Mucosa of rectum (tissue), 2 donors: ENCODE results near the gene IL5.
A peak's percentile ranks its signal among the peaks of the same experiment; 100 is the strongest.
"Not testable (repeated sequence)": the region's sequence is repeated elsewhere in the genome, so short reads cannot be mapped to it uniquely, and the experiment has no call there.

ENCODE experiments used
- H3K27ac ChIP-seq, 2 donors: one replicate each; pipeline ENCODE4 v1.7.0; 2013; ENCODE audit warnings: inconsistent platforms in 2 of 2, low read depth in 2 of 2, low read length in 2 of 2
- H3K27me3 ChIP-seq, 2 donors: one replicate each; pipeline ENCODE4 v1.7.0; 2013; ENCODE audit warnings: low read length in 2 of 2; ENCODE audit not compliant: control insufficient read depth in 2 of 2, insufficient read depth in 2 of 2
- H3K36me3 ChIP-seq, 2 donors: one replicate each; pipeline ENCODE4 v1.7.0; 2013; ENCODE audit warnings: low read length in 2 of 2; ENCODE audit not compliant: control insufficient read depth in 2 of 2, insufficient read depth in 2 of 2
- H3K4me1 ChIP-seq, 2 donors: one replicate each; pipeline ENCODE4 v1.7.0; 2013; ENCODE audit warnings: low read length in 2 of 2, mild to moderate bottlenecking in 1 of 2; ENCODE audit not compliant: control insufficient read depth in 2 of 2, insufficient read depth in 2 of 2
- H3K4me3 ChIP-seq, 2 donors: one replicate each; pipeline ENCODE4 v1.7.0; 2013; ENCODE audit warnings: low read length in 2 of 2
- H3K9ac ChIP-seq, 2 donors: one replicate each; pipeline ENCODE4 v1.7.0; 2013; ENCODE audit warnings: low read length in 2 of 2, low read depth in 1 of 2, mild to moderate bottlenecking in 1 of 2
- H3K9me3 ChIP-seq, 2 donors: one replicate each; pipeline ENCODE4 v1.7.0; 2013; ENCODE audit warnings: low read length in 2 of 2; ENCODE audit not compliant: control insufficient read depth in 2 of 2
- donor health status: healthy.
- donor health status: Normal muscosa, but diverticular disease.

IL5 gene

DNA sequence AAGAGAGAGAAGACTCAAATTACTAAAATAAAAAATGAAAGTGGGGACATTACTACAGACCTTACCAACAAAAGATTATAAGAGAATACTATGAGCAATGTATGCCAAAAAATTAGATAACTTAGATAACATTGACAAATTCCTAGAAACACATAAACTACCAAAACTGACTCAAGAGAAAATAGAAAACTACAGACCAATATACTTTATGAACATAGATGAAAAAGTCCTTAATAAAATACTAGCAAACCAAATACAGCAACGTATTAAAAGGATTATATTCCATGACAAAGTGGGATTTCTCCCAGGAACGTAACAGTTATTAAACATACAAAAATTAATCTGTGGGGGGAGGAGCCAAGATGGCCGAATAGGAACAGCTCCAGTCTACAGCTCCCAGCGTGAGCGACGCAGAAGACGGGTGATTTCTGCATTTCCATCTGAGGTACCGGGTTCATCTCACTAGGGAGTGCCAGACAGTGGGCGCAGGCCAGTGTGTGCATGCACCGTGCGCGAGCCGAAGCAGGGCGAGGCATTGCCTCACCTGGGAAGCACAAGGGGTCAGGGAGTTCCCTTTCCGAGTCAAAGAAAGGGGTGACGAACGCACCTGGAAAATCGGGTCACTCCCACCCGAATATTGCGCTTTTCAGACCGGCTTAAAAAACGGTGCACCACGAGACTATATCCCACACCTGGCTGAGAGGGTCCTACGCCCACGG lies 29.5 kb downstream of the IL5 start:
- H3K27me3 ChIP-seq, H3K27ac ChIP-seq, H3K4me3 ChIP-seq, H3K36me3 ChIP-seq, H3K4me1 ChIP-seq, H3K9me3 ChIP-seq, H3K9ac ChIP-seq: not testable (repeated sequence)

DNA sequence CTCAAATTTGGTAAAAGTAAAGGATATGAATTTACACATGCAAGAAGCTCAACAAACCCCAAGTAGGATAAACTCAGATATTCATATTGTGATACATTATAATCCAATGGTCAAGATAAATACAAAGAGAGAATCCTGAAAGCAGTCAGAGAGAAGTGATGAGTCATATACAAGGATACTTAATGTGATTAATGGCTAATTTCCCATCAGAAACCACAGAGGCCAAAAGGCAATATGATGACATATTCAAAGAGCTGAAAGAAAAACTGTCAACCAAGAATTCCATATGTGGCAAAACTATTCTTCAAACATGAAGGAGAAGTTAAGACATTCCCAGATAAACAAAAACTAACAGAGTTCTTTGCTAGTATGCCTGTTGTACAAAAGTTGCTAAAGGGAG lies 33.2 kb downstream of the IL5 start:
- H3K4me3 ChIP-seq: no peak overlapping the region
- H3K27me3 ChIP-seq: no peaks in the 10 kb centered on the region
- H3K9ac ChIP-seq: no peak overlapping the region
- H3K36me3 ChIP-seq: no peaks in the 10 kb centered on the region
- no peaks in the 10 kb centered on the region for H3K9me3 ChIP-seq
- peaks cover 12 to 13% of the 10 kb centered on the region in 2 donors for H3K4me1 ChIP-seq
- no peak overlapping the region for H3K27ac ChIP-seq

DNA sequence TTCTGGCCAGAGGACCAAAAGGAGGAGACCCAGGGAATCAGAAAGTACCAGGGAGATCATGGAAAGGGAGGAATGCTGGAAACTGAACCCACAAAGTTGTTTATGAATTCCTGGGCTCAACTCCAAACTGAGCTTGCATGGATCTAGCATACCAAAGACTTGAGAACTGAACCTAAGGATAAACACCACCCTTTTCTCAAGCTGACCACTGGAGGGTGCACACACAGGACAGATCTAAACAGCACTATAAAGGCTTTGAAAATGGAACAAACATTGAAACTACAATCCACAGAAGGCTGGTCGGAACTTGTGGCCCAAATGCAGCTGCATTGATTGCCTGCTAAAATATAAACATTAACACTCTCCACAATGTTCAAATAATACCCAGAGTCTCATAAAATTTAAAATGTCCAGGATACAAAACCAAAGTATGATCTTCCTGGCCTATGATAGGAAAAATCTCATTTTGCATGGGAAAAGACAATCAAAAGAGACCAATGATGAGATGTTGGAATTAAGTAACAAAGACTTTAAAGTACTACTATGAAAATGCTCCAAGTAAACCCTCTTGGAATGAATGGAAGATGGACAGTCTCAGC lies 37.1 kb downstream of the IL5 start:
- Histone ChIP-seq H3K9ac (peak overlapping the region; percentile 42 to 61), H3K4me3 (no peak overlapping the region), H3K27me3 (no peaks in the 10 kb centered on the region), H3K36me3 (no peaks in the 10 kb centered on the region), H3K27ac (peak overlapping the region; percentile 78 to 88), H3K9me3 (no peaks in the 10 kb centered on the region), H3K4me1 (peaks cover 38 to 52% of the 10 kb centered on the region in 2 donors)

DNA sequence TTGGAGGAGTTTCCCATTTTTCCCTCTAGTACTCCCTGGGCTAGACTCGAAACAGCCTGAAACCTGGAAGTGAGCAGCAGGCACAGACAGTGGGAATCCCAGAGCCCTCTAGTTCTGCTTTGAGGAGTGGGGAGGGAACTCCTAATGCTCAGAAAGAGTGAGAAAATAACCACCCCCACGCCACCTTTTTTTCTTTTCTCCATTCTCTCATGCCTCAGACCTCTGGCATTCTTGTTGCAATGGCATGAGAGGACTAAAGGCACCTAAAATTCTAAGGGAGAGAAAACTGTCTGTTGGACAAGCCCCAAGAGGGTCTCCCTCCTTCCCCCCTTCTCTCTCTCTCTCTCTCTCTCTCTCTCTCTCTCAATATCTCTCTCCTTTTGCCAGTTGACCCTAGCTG lies 37.7 kb downstream of the IL5 start:
- Histone ChIP-seq H3K4me3 (no peak overlapping the region), H3K4me1 (peaks cover 43 to 57% of the 10 kb centered on the region in 2 donors), H3K27ac (peak overlapping the region; percentile 78 to 88), H3K9ac (peak overlapping the region; percentile 42 to 61), H3K9me3 (no peaks in the 10 kb centered on the region), H3K36me3 (no peaks in the 10 kb centered on the region), H3K27me3 (no peaks in the 10 kb centered on the region)

DNA sequence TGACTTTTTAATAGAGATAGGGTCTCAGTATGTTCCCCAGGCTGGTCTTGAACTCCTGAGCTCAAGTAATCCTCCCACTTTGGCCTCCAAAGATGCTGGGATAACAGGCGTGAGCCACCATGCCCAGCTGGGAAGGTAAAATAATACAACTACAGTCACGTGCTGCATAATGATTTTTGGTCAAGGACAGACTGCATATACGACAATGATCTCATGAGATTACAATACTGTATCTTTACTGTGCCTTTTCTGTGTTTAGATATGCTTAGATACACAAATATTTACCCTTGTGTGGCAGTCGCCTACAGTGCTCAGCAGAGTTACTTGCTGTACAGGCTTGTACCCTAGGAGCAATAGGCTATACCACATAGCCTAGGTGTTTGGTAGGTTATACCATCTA lies 38.6 kb downstream of the IL5 start:
- peak overlapping the region in 1 of 2 donors; percentile 61 for H3K9ac ChIP-seq
- no peaks in the 10 kb centered on the region for H3K27me3 ChIP-seq

DNA sequence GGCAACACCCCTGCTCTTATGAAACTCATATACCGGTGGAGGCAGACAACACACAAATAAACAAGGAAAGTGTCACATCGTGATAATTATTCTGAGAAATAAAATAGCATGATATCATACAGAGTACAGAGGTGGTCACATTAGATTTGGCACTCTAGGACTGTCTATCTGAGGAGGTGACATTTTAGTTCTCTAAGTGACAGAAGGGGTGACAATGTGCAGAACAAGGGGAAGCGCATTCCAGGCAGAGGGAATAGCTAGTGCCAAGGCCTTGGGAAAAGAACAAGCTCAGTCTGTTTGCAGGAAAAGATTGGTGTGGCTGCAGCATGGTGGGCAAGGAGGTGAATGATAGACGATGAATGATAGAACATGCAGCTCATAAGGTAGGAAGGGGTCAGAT lies 40.1 kb downstream of the IL5 start:
- Histone ChIP-seq H3K9ac (peak overlapping the region in 1 of 2 donors; percentile 63), H3K4me3 (no peak overlapping the region), H3K27ac (peak overlapping the region; percentile 95 to 100), H3K4me1 (peaks cover 66 to 75% of the 10 kb centered on the region in 2 donors), H3K36me3 (no peaks in the 10 kb centered on the region), H3K9me3 (no peaks in the 10 kb centered on the region), H3K27me3 (no peaks in the 10 kb centered on the region)

More for the DNA sequence above, 38.6 kb downstream of the IL5 start:
- Histone ChIP-seq H3K9me3 (no peaks in the 10 kb centered on the region), H3K27ac (peak overlapping the region; percentile 78 to 88), H3K4me1 (peaks cover 52 to 66% of the 10 kb centered on the region in 2 donors), H3K4me3 (no peak overlapping the region), H3K36me3 (no peaks in the 10 kb centered on the region)

DNA sequence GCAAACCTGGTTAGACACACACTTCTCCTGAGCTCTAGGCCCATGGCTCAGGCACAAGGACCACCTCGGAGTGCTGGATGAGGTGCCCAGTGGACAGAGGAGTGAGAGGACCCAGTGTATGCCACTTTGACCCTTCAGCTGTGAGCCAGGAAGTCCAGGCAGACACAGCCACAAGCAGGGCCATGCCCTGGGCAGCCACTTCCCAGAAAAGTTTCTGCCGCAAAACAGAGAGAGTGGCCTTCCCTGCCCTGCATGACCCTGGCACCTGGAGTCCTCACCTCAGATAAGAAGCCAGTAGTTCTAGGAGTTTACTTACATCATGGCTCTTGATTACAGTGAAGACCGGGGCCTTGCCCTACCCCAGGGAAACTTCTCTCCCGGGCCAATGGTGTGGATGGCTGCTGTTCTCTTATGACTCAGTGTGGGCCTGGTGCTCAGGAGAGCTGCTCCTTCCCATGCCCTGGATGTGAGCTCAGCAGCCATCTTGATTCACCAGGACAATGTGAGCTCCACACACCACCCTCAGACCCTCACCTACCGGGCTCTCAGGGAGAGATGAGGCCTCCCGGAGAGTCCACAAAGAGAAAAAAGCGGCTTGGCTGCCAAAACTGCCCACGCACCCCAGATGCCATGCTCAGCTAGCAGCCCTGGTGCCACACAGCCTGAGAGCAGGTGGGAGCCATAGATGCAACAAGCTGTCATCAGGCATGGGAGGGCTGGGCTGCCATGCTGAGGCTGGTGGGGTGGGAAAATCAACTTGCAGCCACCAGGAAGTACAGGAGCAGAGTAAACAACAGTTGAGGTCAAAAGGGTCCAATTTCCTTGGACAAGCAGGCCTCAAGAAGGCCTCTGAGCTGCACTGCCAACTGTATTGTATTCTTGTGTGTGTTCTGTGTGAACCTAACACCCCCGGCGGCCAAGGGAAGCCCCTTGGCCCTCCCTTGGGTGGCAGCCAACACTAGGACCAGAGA lies 41.1 kb downstream of the IL5 start:
- H3K27ac ChIP-seq: peak overlapping the region; percentile 95 to 100

DNA sequence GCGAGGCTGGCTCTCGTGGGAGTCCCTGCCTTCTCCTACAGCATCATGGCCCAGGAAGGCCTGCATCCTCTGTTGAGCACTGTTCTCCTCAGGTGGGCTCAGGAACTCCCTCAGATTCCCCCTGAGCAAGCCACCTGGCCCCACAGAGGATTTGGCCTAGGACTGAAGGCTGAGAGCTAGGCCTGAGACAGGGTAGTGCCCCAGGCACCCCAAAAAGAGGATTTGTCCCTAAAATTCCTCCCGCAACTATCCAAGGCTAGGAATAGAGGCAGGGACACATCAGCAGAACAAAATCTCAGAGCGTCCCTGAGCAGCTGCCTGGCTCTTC lies 41.7 kb downstream of the IL5 start:
- Histone ChIP-seq H3K4me1 (peaks cover 77 to 88% of the 10 kb centered on the region in 2 donors), H3K27me3 (no peaks in the 10 kb centered on the region), H3K36me3 (no peaks in the 10 kb centered on the region), H3K4me3 (no peak overlapping the region), H3K9ac (peak overlapping the region; percentile 49 to 63), H3K9me3 (no peaks in the 10 kb centered on the region), H3K27ac (peak overlapping the region; percentile 95 to 100)

More for the DNA sequence above, 41.1 kb downstream of the IL5 start:
- H3K27me3 ChIP-seq: no peaks in the 10 kb centered on the region
- H3K4me3 ChIP-seq: peak overlapping the region in 1 of 2 donors; percentile 6
- peaks cover 74 to 85% of the 10 kb centered on the region in 2 donors for H3K4me1 ChIP-seq
- H3K9me3 ChIP-seq: no peaks in the 10 kb centered on the region
- H3K9ac ChIP-seq: peak overlapping the region; percentile 52 to 63
- H3K36me3 ChIP-seq: no peaks in the 10 kb centered on the region

DNA sequence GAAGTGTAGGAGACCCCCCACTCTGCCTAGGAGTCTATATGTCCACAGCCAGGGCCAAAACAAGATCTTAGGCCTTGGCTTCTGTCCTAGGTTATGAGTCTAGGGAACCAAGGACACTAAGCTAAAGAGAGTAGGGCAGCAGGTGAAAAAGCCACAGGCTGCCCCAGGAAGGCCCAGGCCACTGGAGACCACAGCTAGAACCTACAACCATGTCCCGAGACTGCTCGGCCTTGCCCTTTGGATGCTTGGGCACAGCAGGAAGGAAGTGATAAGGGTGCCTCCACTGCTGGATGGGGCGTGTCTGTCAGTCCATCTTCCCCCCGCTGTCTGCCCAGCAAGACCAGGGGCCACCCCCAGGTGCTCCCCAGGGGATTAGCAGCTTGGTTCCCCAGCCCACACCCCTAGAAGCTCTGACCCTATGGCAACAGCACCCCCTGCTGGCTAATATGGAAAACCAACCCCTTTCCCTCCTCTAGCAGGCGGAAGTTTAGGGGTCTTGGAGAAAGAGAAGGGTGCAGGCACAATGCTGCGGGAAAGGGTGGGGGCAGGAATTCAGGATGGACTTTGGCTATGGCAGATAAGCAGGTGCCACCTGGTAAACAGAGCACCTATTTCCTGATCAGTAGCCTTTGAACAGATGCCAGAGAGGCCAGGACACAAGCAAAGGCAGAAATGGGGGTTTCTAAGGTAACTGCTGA lies 42.2 kb downstream of the IL5 start:
- Histone ChIP-seq H3K27ac (peak overlapping the region; percentile 95 to 100), H3K9ac (peak overlapping the region; percentile 61 to 63), H3K27me3 (no peaks in the 10 kb centered on the region), H3K4me3 (peak overlapping the region; percentile 17 to 19), H3K4me1 (peaks cover 76 to 84% of the 10 kb centered on the region in 2 donors), H3K36me3 (no peaks in the 10 kb centered on the region), H3K9me3 (no peaks in the 10 kb centered on the region)
